ENCODE results near the gene TM4SF5.
A peak's percentile ranks its signal among the peaks of the same experiment; 100 is the strongest.

TM4SF5 gene

GRCh38 chr17:4748686-4749085 lies 23.0 kb upstream of the TM4SF5 start:
- no peak for DNase-seq

GRCh38 chr17:4750606-4751005 lies 21.1 kb upstream of the TM4SF5 start:
- no peak for DNase-seq

- DNase-seq: no peak
These were observed 19.8 kb upstream of the TM4SF5 start for GRCh38 chr17:4751932-4752331.

GRCh38 chr17:4753392-4753791 lies 18.3 kb upstream of the TM4SF5 start:
- no peak for DNase-seq

- DNase-seq: no peak
These were observed 11.9 kb upstream of the TM4SF5 start for GRCh38 chr17:4759776-4760236.

- DNase-seq: no peak
These were observed 7.1 kb upstream of the TM4SF5 start for GRCh38 chr17:4764595-4764994.

GRCh38 chr17:4766201-4766600 lies 5.5 kb upstream of the TM4SF5 start:
- no peak for DNase-seq

- DNase-seq: no peak
These were observed 5.0 kb upstream of the TM4SF5 start for GRCh38 chr17:4766723-4767122.

GRCh38 chr17:4768298-4768697 lies 3.4 kb upstream of the TM4SF5 start:
- DNase-seq: no peak

- no peak for DNase-seq
These were observed 2.1 kb upstream of the TM4SF5 start for GRCh38 chr17:4769628-4770027.

- no peak for DNase-seq
These were observed 538 bp downstream of the TM4SF5 start for GRCh38 chr17:4772235-4772613.

- no peak for DNase-seq
These were observed 6.5 kb downstream of the TM4SF5 start for GRCh38 chr17:4777969-4778760.

GRCh38 chr17:4780325-4780955 lies 8.8 kb downstream of the TM4SF5 start:
- no peak for DNase-seq

GRCh38 chr17:4782652-4783051 lies 11.0 kb downstream of the TM4SF5 start:
- no peak for DNase-seq

GRCh38 chr17:4785311-4786105 lies 13.8 kb downstream of the TM4SF5 start:
- DNase-seq: no peak

- DNase-seq: no peak
These were observed 14.4 kb downstream of the TM4SF5 start, which contains the start of gene VMO1 for GRCh38 chr17:4786106-4786511. TSS of gene VMO1 (minus strand) at chr17:4786364. CDS start at chr17:4786352, 12 bp downstream.

GRCh38 chr17:4786516-4786915 lies 14.8 kb downstream of the TM4SF5 start:
- DNase-seq: no peak

- DNase-seq: no peak
These were observed 16.6 kb downstream of the TM4SF5 start for GRCh38 chr17:4788159-4788806.

- DNase-seq: no peak
These were observed 17.4 kb downstream of the TM4SF5 start, which contains the start of gene GLTPD2 for GRCh38 chr17:4788807-4789700. TSS of gene GLTPD2 (plus strand) at chr17:4788964. CDS start at chr17:4789012, 48 bp downstream.

GRCh38 chr17:4789701-4789950 lies 17.9 kb downstream of the TM4SF5 start:
- DNase-seq: no peak

- DNase-seq: peak; percentile 92
These were observed 18.4 kb downstream of the TM4SF5 start for GRCh38 chr17:4789951-4790704.
